Cardiac fibroblast (primary cell): ENCODE data around the gene KDM7A.

Experiments used
- DNase-seq, 2 donors: peaks; one replicate each; pipeline versions ENCODE4 v3.0.0 to v3.0.0-alpha.2; 2010; ENCODE audit warnings: low read depth in 2 of 2
- H3K4me3 ChIP-seq, 2 donors: replicated peaks in 1 of 2; 1 replicate in 1 of 2; 2 replicates in 1 of 2; pipeline ENCODE4 v1.5.1; 2011; ENCODE audit warnings: low read depth in 2 of 2, low read length in 2 of 2, mild to moderate bottlenecking in 2 of 2, moderate library complexity in 1 of 2
- CTCF ChIP-seq: IDR thresholded peaks from one replicate; pipeline ENCODE4 v1.5.1; 2011; ENCODE audit warnings: low read depth, mild to moderate bottlenecking, low read length, inconsistent platforms

KDM7A gene

GRCh38 chr7:140074780-140075179 lies 102.0 kb downstream of the KDM7A start:
- no peak overlapping the region for H3K4me3 ChIP-seq
- no peak for TF ChIP-seq CTCF
- peak; percentile 19 to 66 for DNase-seq

GRCh38 chr7:140070546-140070945 lies 106.2 kb downstream of the KDM7A start:
- TF ChIP-seq CTCF = no peak
- DNase-seq = no peak

GRCh38 chr7:140069298-140069949 lies 107.4 kb downstream of the KDM7A start:
- DNase-seq = no peak
- no peak overlapping the region for H3K4me3 ChIP-seq
- TF ChIP-seq CTCF = no peak

More at GRCh38 chr7:140070546-140070945, 106.2 kb downstream of the KDM7A start:
- H3K4me3 ChIP-seq = no peak overlapping the region

GRCh38 chr7:140068033-140068432 lies 108.8 kb downstream of the KDM7A start:
- TF ChIP-seq CTCF = no peak
- DNase-seq = no peak
- no peak overlapping the region for H3K4me3 ChIP-seq

GRCh38 chr7:140067052-140067451 lies 109.7 kb downstream of the KDM7A start:
- no peak for TF ChIP-seq CTCF

GRCh38 chr7:140062528-140063299 lies 114.1 kb downstream of the KDM7A start, which contains the start of gene PARP12:
Gene PARP12 (minus strand): TSS chr7:140062951. CDS start chr7:140062847, 104 bp downstream.
- peak; percentile 78 to 88 for DNase-seq
- peak within 1 kb of the TSS; percentile 60 to 63 for H3K4me3 ChIP-seq
- no peak for TF ChIP-seq CTCF

More at GRCh38 chr7:140067052-140067451, 109.7 kb downstream of the KDM7A start:
- H3K4me3 ChIP-seq = no peak overlapping the region
- DNase-seq = no peak
